Hematopoietic multipotent progenitor cell treated with erythropoietin and hydrocortisone succinate and interleukin-3 and kit ligand, for 15 days (in vitro differentiated cells): Measurements from ENCODE around the gene ENOX1.

ENCODE experiments used
- DNase-seq: peaks from one replicate; pipeline ENCODE4 v3.0.0-alpha.2; 2015; ENCODE audit warnings: low spot score

Gene ENOX1

DNA sequence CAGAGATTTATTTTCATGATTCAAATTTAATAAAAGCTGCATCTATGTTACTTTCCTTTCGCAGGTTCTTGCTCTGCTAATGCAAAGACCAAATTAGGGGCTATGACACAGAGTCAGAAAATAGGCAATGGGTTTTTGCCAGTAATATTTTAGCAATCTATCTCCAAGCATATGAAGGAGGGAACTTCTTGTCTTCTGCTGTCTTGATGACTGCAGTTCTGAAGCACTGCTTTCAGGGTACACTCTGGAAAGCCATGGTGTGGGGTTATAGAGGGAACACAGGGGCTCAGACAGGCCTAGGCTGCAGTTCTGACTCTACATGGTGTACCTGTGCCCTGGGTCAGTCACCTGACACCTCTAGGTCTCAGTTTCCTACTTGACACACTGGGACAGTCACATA, 500.0 kb downstream of the ENOX1 start:
- DNase-seq = no peak

GRCh38 chr13:43285933-43286597, 500.7 kb downstream of the ENOX1 start:
- DNase-seq = no peak

- no peak for DNase-seq
Observed at GRCh38 chr13:43284162-43284561, 502.6 kb downstream of the ENOX1 start.

- no peak for DNase-seq
Observed at GRCh38 chr13:43279696-43280095, 507.1 kb downstream of the ENOX1 start.

GRCh38 chr13:43278127-43278526, 508.6 kb downstream of the ENOX1 start:
- DNase-seq = no peak

DNA sequence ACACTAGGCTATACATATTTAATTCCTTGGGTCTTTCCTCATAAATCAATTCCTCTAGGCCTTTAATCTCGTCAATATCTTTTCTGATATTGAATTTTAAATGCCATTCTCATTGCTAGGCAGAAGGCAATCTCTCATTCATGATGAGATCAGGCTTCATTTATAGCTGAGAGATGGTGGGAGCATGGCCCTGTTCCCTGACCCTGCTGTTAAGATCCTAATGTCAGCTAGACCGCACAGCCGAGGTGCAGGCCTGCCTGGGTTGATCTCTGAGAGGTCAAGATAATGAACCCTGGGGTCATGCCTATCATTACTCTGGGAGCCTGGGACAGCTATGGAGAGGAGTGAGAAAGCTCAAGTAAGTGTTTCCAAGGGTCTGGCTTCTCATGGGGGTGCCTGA, 509.6 kb downstream of the ENOX1 start:
- DNase-seq = no peak

- no peak for DNase-seq
Observed at GRCh38 chr13:43274881-43275280, 511.9 kb downstream of the ENOX1 start.

GRCh38 chr13:43273362-43273761, 513.4 kb downstream of the ENOX1 start:
- DNase-seq = no peak

- no peak for DNase-seq
Observed at GRCh38 chr13:43272851-43273250, 513.9 kb downstream of the ENOX1 start.

DNA sequence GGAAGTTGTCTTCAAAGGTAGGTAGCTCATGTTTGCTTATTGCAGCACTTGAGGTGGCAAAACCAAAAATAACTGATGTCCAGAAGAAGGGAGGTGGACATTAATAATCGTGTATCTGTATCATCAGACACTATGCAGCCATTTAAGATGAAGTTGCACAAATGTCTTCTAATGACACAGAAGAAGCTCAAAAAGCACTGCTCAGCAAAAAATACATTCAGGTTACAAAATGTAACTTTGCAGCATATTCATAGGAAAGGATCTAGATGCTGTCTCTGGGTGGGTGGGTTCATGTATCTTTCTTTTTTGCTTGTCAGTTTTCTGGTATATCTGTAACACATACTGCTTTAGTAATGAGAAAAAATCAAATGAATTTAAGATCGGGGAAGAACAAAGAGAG, 515.6 kb downstream of the ENOX1 start:
- no peak for DNase-seq

- no peak for DNase-seq
Observed at GRCh38 chr13:43270130-43270830, 516.5 kb downstream of the ENOX1 start.

GRCh38 chr13:43269037-43269481, 517.7 kb downstream of the ENOX1 start:
- no peak for DNase-seq

- no peak for DNase-seq
Observed at GRCh38 chr13:43268632-43269031, 518.1 kb downstream of the ENOX1 start.

DNA sequence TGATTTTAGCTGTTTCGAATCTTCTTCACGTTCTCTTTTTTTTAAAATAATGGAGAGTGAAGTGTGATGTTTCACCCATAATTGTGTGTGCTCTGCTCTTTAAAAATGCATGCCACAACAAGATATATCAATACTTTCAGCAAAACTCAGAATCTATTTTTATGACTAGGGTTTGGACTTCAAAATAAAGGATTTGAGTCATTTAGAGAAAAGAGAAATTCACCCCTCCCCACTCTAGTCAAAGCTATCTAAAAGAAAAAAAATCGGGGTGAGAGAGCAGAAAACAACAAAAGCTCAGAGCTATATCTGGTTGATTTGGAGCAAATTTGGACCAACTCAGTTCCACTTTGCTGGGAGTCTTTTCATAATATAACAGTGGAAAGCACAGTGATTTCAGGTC, 518.9 kb downstream of the ENOX1 start:
- no peak for DNase-seq

DNA sequence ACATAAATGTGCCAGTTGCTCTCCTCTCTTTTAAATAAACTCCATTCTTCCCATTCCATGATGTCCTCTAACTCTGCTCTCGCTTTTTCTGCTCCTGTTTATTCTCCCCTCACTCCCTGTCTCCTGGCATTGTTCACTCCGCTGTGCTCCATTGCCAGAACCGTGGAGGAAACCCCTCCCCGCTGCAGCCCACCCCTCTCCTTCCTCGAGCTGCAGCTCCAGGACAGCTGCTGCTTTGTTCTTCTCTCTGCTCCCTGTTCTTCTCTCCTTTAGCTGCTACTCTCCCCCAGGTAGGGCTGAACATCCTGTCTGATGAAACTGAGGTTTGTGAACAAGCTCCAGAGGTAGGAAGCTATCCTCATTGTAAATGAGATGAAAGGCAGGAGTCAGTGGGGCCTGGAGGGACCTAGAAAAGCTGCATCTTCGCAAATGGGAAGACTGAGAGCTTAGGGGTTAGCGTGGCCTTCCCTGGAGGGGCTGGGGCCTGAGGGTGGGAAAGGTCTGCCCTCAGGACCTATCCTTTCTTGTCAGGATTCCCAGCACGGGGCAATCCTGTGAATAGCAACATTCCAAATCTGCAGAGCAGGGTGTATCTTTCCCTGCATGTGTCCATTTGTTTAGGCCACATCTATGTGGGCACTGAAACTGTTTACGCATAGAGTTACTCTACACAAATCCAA, 519.7 kb downstream of the ENOX1 start:
- no peak for DNase-seq

DNA sequence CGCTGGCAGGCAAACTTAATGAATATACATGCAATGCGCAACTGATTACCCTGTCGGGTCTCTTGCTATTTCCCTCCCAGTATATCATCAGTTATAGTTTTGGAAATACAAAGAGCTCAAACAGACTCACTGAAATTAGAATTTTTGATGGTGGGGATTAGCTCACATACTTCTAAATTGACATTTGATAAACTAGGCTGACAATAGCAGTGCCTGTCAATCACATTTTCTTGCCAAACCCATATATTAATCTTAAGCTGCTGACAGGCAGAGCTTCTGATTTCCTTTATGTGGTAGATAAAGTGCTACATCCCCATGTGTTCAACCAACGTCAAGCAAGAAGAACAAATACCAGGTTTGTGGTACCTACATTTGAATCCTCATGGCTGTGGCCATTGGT, 521.7 kb downstream of the ENOX1 start:
- no peak for DNase-seq

- DNase-seq = no peak
Observed at GRCh38 chr13:43264458-43264857, 522.3 kb downstream of the ENOX1 start.

GRCh38 chr13:43263047-43263446, 523.7 kb downstream of the ENOX1 start:
- no peak for DNase-seq

DNA sequence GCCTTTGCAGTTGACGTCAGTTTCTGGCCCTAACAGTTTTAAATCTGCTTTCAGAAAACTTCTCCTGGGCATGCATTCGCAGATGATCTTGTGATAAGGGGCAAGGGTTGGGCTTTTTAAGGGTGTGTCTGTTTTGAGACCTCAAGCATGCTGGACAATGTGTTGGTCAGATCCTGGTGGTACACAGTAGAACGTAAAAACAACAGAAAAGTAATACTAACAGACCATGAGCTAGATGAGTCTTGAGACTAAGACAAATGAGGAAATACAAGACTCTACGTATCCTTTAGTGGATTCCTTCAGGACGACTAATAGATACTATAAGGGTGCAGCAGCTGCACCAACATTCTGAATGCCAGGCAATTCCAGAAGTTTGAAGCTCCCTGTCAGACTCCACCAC, 525.8 kb downstream of the ENOX1 start:
- no peak for DNase-seq

GRCh38 chr13:43258771-43259170, 528.0 kb downstream of the ENOX1 start:
- no peak for DNase-seq

DNA sequence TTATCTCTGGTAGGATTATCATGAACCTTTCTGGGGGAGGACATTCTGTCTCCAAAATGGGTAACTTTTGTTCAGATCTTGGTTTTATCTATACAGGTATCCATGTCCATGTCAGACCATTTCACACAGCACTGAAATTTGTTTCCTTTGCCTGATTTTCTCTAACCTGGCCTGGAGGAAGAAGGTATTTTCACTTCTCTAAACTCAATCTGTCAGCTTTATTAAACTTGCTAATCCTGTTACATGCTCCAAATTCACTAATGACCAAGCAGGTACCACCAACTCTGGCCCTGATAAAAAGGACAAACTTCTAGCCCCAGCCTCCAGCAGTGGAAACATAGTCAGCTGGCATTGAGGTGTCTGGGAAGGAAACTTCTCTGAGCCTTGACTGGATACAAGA, 529.0 kb downstream of the ENOX1 start:
- no peak for DNase-seq

GRCh38 chr13:43251961-43252360, 534.8 kb downstream of the ENOX1 start:
- DNase-seq = no peak

- no peak for DNase-seq
Observed at GRCh38 chr13:43246382-43246781, 540.4 kb downstream of the ENOX1 start.
